CD14-positive monocyte (primary cell): ENCODE data around the gene CDK18. TPM values are rescaled to one million over a fixed set of nuclear protein-coding genes. Genes with fewer than 3 reads are reported as not detected.

Experiments used
- DNase-seq, 3 donors: peaks; one replicate each; pipeline ENCODE4 v3.0.0-alpha.2; 2011 to 2022
- H2AFZ ChIP-seq: 2 replicates; pipeline ENCODE4 v1.6.0; 2012; ENCODE audit warnings: mild to moderate bottlenecking, low read depth, low read length, inconsistent platforms; ENCODE audit not compliant: insufficient read depth, poor library complexity, severe bottlenecking
- H3K27ac ChIP-seq, 2 donors: 1 replicate in 1 of 2; 2 replicates in 1 of 2; pipeline ENCODE4 v1.5.1; 2012 to 2013; ENCODE audit warnings: low read length in 2 of 2, control low read depth in 1 of 2, inconsistent platforms in 1 of 2, low read depth in 1 of 2, mild to moderate bottlenecking in 1 of 2
- H3K27me3 ChIP-seq, 2 donors: one replicate each; pipeline versions ENCODE4 v1.6.0 to v1.6.1; 2011 to 2013; ENCODE audit warnings: low read length in 2 of 2; ENCODE audit not compliant: control insufficient read depth in 2 of 2, insufficient read depth in 2 of 2
- H3K36me3 ChIP-seq, 2 donors: replicated peaks in 1 of 2; 1 replicate in 1 of 2; 2 replicates in 1 of 2; pipeline versions ENCODE4 v1.5.1 to v1.6.1; 2012 to 2013; ENCODE audit warnings: low read length in 2 of 2, control low read depth in 1 of 2, inconsistent platforms in 1 of 2, mild to moderate bottlenecking in 1 of 2; ENCODE audit not compliant: insufficient read depth in 2 of 2, control insufficient read depth in 1 of 2
- H3K4me1 ChIP-seq, 2 donors: 1 replicate in 1 of 2; 2 replicates in 1 of 2; pipeline versions ENCODE4 v1.5.1 to v1.6.1; 2012 to 2013; ENCODE audit warnings: low read length in 2 of 2, control low read depth in 1 of 2, inconsistent platforms in 1 of 2, mild to moderate bottlenecking in 1 of 2, moderate library complexity in 1 of 2; ENCODE audit not compliant: insufficient read depth in 2 of 2, control insufficient read depth in 1 of 2
- H3K4me2 ChIP-seq: replicated peaks from 2 replicates; pipeline ENCODE3; 2012; ENCODE audit warnings: low read length, moderate library complexity, mild to moderate bottlenecking; ENCODE audit not compliant: poor library complexity, severe bottlenecking; ENCODE audit errors: extremely low read depth
- H3K4me3 ChIP-seq, 3 experiments: fragments of 200-600 bp in 1 of 3; sonication (generic) in 1 of 3; replicated peaks in 1 of 3; 1 replicate in 2 of 3; 2 replicates in 1 of 3; pipeline ENCODE4 v1.5.1; 2011 to 2013; ENCODE audit warnings: low read length in 3 of 3, mild to moderate bottlenecking in 3 of 3, control low read depth in 2 of 3, low read depth in 2 of 3, inconsistent platforms in 1 of 3, moderate library complexity in 1 of 3
- H3K79me2 ChIP-seq: 2 replicates; pipeline ENCODE4 v1.6.0; 2012; ENCODE audit warnings: mild to moderate bottlenecking, control low read depth, inconsistent platforms, low read length, moderate library complexity; ENCODE audit not compliant: insufficient read depth
- H3K9ac ChIP-seq: 2 replicates; pipeline ENCODE4 v1.6.0; 2017; ENCODE audit warnings: low read length, mild to moderate bottlenecking; ENCODE audit not compliant: insufficient read depth, poor library complexity, severe bottlenecking
- H3K9me3 ChIP-seq, 2 donors: replicated peaks in 1 of 2; 1 replicate in 1 of 2; 2 replicates in 1 of 2; pipeline versions ENCODE4 v1.5.1 to v1.6.1; 2012 to 2013; ENCODE audit warnings: low read length in 2 of 2, control low read depth in 1 of 2; ENCODE audit not compliant: control insufficient read depth in 1 of 2, insufficient read depth in 1 of 2
- H4K20me1 ChIP-seq: 2 replicates; pipeline ENCODE4 v1.6.0; 2012; ENCODE audit warnings: mild to moderate bottlenecking, low read length, control low read depth, moderate library complexity; ENCODE audit not compliant: insufficient read depth
- H3K27ac Mint-ChIP-seq, 7 donors: one replicate each; pipeline ENCODE4 v1.8.0; 2020; ENCODE audit warnings: mild to moderate bottlenecking in 7 of 7, mixed read lengths in 7 of 7, moderate library complexity in 6 of 7, inconsistent platforms in 2 of 7
- H3K27me3 Mint-ChIP-seq, 3 donors: one replicate each; pipeline ENCODE4 v1.8.0; 2021 to 2022; ENCODE audit warnings: low read depth in 3 of 3, mild to moderate bottlenecking in 3 of 3, mixed read lengths in 3 of 3, moderate library complexity in 3 of 3, inconsistent platforms in 1 of 3
- H3K36me3 Mint-ChIP-seq, 2 donors: one replicate each; pipeline ENCODE4 v1.8.0; 2020; ENCODE audit warnings: mixed read lengths in 2 of 2, inconsistent platforms in 1 of 2, mild to moderate bottlenecking in 1 of 2
- H3K4me1 Mint-ChIP-seq: one replicate; pipeline ENCODE4 v1.8.0; 2020; ENCODE audit warnings: mild to moderate bottlenecking, mixed read lengths
- H3K4me3 Mint-ChIP-seq, 2 donors: one replicate each; pipeline ENCODE4 v1.8.0; 2020; ENCODE audit warnings: mild to moderate bottlenecking in 2 of 2, mixed read lengths in 2 of 2, moderate library complexity in 1 of 2
- H3K9me3 Mint-ChIP-seq, 7 donors: one replicate each; pipeline ENCODE4 v1.8.0; 2020 to 2022; ENCODE audit warnings: mixed read lengths in 7 of 7, mild to moderate bottlenecking in 6 of 7, moderate library complexity in 6 of 7, inconsistent platforms in 2 of 7
- WGBS: methylation state at CpG from one replicate; pipeline ENCODE4 v1.1.5; 2013; ENCODE audit warnings: missing lambda C conversion rate; ENCODE audit not compliant: insufficient coverage; 5-methylcytosine and 5-hydroxymethylcytosine counted together
- intact Hi-C, 2 donors: fragments of 100-400 bp; cut with micrococcal nuclease; formaldehyde crosslinking; loops; one replicate each; pipeline versions ENCODE4 v1.15.0 to v1.15.1; 2023
- polyA plus RNA-seq, 3 donors: library from polyadenylated mRNA; depleted of rRNA in 1 of 3; unstranded in 2 of 3; stranded (reverse) in 1 of 3; fragments of 300-500 nt in 2 of 3; fragments of >200 nt in 1 of 3; fragmentation: Illumina TruSeq in 2 of 3; gene quantifications; 1 replicate in 2 of 3; 2 replicates in 1 of 3; pipeline ENCODE4 v1.2.3, GENCODE V29; 2012 to 2021
- TF ChIP-seq, protein P1 (sequence below): fragments of 200-600 bp; IDR thresholded peaks from one replicate; pipeline ENCODE4 v1.8.0; 2022; ENCODE audit warnings: antibody characterized with exemption, mild to moderate bottlenecking

Gene CDK18
- polyA plus RNA-seq, 3 donors, result 0.48 to 4.4 (median 0.66) TPM

DNA sequence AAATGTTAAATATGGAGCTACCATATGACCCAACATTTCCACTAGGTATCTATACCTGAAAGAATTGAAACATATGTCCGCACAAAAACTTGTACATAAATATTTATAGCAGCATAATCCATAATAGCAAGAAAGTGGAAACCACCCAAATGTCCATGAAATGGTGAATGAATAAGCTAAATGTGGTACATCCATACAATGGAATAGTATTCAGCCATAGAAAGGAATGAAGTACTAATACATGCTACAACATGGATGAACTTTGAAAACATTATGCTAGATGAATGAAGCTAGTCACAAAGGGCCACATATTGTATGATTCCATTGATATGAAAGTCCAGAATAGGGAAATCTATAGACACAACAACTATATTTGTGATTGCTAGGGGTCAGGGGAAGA, 28.6 kb upstream of the CDK18 start:
- TF ChIP-seq, protein P1, sequence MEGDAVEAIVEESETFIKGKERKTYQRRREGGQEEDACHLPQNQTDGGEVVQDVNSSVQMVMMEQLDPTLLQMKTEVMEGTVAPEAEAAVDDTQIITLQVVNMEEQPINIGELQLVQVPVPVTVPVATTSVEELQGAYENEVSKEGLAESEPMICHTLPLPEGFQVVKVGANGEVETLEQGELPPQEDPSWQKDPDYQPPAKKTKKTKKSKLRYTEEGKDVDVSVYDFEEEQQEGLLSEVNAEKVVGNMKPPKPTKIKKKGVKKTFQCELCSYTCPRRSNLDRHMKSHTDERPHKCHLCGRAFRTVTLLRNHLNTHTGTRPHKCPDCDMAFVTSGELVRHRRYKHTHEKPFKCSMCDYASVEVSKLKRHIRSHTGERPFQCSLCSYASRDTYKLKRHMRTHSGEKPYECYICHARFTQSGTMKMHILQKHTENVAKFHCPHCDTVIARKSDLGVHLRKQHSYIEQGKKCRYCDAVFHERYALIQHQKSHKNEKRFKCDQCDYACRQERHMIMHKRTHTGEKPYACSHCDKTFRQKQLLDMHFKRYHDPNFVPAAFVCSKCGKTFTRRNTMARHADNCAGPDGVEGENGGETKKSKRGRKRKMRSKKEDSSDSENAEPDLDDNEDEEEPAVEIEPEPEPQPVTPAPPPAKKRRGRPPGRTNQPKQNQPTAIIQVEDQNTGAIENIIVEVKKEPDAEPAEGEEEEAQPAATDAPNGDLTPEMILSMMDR, result no peak
- no CpG with 5 or more reads among the region's 1 CpG for WGBS
- H3K9me3 Mint-ChIP-seq, result peaks cover 9 to 28% (median 20%) of the 10 kb centered on the region in 7 donors
- H3K4me3 Mint-ChIP-seq, result no peak overlapping the region
- Histone ChIP-seq H3K27ac (no peak overlapping the region), H3K4me2 (no peak overlapping the region), H3K4me1 (no peaks in the 10 kb centered on the region), H3K36me3 (no peaks in the 10 kb centered on the region), H3K9me3 (peaks cover 12 to 17% of the 10 kb centered on the region in 2 donors), H3K4me3 (no peak overlapping the region), H3K79me2 (no peaks in the 10 kb centered on the region), H4K20me1 (no peaks in the 10 kb centered on the region), H3K27me3 (peaks cover 0 to 13% of the 10 kb centered on the region in 2 donors), H2AFZ (no peak overlapping the region), H3K9ac (no peak overlapping the region)
- no peak for DNase-seq
- H3K36me3 Mint-ChIP-seq, result no peaks in the 10 kb centered on the region
- peaks cover 31 to 47% (median 32%) of the 10 kb centered on the region in 3 donors for H3K27me3 Mint-ChIP-seq
- H3K27ac Mint-ChIP-seq, result no peak overlapping the region
- H3K4me1 Mint-ChIP-seq, result peaks cover 4% of the 10 kb centered on the region
- intact Hi-C loops, result no loop called here

GRCh38 chr1:205476648-205477047, 27.8 kb upstream of the CDK18 start:
- Histone ChIP-seq H3K4me3 (no peak overlapping the region), H4K20me1 (no peaks in the 10 kb centered on the region), H3K9ac (no peak overlapping the region), H3K36me3 (no peaks in the 10 kb centered on the region), H3K4me1 (no peaks in the 10 kb centered on the region), H3K27me3 (peaks cover 4 to 19% of the 10 kb centered on the region in 2 donors), H2AFZ (no peak overlapping the region), H3K9me3 (peaks cover 12 to 17% of the 10 kb centered on the region in 2 donors), H3K79me2 (no peaks in the 10 kb centered on the region), H3K27ac (no peak overlapping the region), H3K4me2 (no peak overlapping the region)
- H3K36me3 Mint-ChIP-seq, result no peaks in the 10 kb centered on the region
- H3K27ac Mint-ChIP-seq, result peak overlapping the region in 1 of 7 donors; percentile 38
- H3K9me3 Mint-ChIP-seq, result peaks cover 9 to 28% (median 20%) of the 10 kb centered on the region in 7 donors
- TF ChIP-seq, protein P1, result no peak
- WGBS, result 100% methylated on average over 3 of the region's 4 CpGs
- H3K4me3 Mint-ChIP-seq, result no peak overlapping the region
- peaks cover 7% of the 10 kb centered on the region for H3K4me1 Mint-ChIP-seq
- no peak for DNase-seq
- H3K27me3 Mint-ChIP-seq, result peaks cover 39 to 54% (median 39%) of the 10 kb centered on the region in 3 donors
- intact Hi-C loops, result no loop called here
